ENCODE results near the gene ZNF385D. TPM values are rescaled to one million over a fixed set of nuclear protein-coding genes. Genes with fewer than 3 reads are reported as not detected.

ZNF385D gene
- total and polyA plus RNA-seq, 2 experiments from 2014 or later: 2.7 to 12.3 TPM

DNA sequence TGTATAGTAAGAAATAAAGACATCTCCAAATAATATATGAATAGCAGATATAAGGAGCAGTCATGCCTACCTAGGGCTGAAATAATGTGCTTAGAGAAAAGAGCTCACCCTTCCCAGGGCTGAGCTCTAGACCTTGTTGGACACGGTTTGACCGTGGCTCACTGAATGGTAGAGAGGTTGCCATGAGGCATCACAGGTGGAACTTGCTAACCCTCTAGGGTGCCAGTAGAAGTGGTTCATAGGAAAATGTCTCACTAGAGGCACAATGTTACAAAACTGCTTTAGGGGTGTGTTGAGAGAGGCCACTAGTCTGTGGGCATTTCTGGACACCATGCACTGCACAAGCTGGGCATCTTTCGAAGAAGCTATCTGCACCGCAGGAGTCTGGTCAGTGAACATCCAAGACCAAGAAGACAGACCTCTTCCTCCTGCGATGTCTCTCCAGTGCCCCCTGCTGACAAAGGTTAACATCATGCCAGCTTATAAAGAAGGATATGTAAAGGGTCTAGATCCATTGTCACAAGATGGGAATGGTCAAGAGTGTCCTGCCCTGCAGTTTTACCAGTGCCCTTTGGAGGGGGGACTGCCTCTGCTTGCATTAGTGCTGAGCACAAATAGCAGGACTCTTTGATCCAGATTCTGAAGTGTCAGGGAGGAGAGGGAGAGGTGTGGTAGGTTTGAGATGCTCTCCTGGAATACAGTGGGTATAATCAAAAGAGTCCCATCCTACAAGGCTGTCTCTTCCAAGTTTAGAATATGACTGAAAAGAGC, 266.8 kb downstream of the ZNF385D start:
- no peaks in the 10 kb centered on the region for H3K79me2 ChIP-seq (replicated peaks; ENCODE audit: insufficient read depth)
- H3F3A ChIP-seq (replicated peaks; ENCODE audit: low read depth): no peaks in the 10 kb centered on the region
- H3K4me2 ChIP-seq: no peak overlapping the region
- Mint-ChIP-seq H3K4me3 (no peak overlapping the region), H3K4me1 (no peaks in the 10 kb centered on the region), H3K36me3 (ENCODE audit: low read depth) (no peaks in the 10 kb centered on the region), H3K9me3 (no peaks in the 10 kb centered on the region), H3K27me3 (ENCODE audit: insufficient read depth, low read depth, poor library complexity) (no peaks in the 10 kb centered on the region), H3K27ac (no peak overlapping the region)
- DNase-seq (ENCODE audit: low spot score) (peak; percentile 86), ATAC-seq (peak; percentile 95)
- H3K27ac ChIP-seq (ENCODE audit: low read depth): no peak overlapping the region
- no peaks in the 10 kb centered on the region for H3K27me3 ChIP-seq (ENCODE audit: insufficient read depth)
- TF ChIP-seq ZNF331 (CRISPR knock-in tag; IDR thresholded peaks at IDR 0.05; ENCODE audit: low read depth) (no peak), STAT1 (IDR thresholded peaks at IDR 0.05; ENCODE audit: unreplicated experiment) (no peak), POLR2AphosphoS5 (IDR thresholded peaks at IDR 0.05; ENCODE audit: low read depth) (no peak), NANOG (IDR thresholded peaks at IDR 0.05; ENCODE audit: borderline replicate concordance) (no peak)
- TF ChIP-seq, protein P1, sequence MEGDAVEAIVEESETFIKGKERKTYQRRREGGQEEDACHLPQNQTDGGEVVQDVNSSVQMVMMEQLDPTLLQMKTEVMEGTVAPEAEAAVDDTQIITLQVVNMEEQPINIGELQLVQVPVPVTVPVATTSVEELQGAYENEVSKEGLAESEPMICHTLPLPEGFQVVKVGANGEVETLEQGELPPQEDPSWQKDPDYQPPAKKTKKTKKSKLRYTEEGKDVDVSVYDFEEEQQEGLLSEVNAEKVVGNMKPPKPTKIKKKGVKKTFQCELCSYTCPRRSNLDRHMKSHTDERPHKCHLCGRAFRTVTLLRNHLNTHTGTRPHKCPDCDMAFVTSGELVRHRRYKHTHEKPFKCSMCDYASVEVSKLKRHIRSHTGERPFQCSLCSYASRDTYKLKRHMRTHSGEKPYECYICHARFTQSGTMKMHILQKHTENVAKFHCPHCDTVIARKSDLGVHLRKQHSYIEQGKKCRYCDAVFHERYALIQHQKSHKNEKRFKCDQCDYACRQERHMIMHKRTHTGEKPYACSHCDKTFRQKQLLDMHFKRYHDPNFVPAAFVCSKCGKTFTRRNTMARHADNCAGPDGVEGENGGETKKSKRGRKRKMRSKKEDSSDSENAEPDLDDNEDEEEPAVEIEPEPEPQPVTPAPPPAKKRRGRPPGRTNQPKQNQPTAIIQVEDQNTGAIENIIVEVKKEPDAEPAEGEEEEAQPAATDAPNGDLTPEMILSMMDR (conservative IDR thresholded peaks at IDR 0.05; ENCODE audit: low read depth in 2 of 2): peak; percentile 80 to 87
- no peaks in the 10 kb centered on the region for H4K20me1 ChIP-seq (replicated peaks; ENCODE audit: insufficient read depth)
- no peak overlapping the region for H3K4me3 ChIP-seq
- H3K4me1 ChIP-seq (ENCODE audit: insufficient read depth): no peaks in the 10 kb centered on the region
- no peaks in the 10 kb centered on the region for H3K36me3 ChIP-seq (ENCODE audit: insufficient read depth)
- H3K9me2 ChIP-seq (ENCODE audit: insufficient read depth): no peaks in the 10 kb centered on the region
- no peak overlapping the region for H2AFZ ChIP-seq

DNA sequence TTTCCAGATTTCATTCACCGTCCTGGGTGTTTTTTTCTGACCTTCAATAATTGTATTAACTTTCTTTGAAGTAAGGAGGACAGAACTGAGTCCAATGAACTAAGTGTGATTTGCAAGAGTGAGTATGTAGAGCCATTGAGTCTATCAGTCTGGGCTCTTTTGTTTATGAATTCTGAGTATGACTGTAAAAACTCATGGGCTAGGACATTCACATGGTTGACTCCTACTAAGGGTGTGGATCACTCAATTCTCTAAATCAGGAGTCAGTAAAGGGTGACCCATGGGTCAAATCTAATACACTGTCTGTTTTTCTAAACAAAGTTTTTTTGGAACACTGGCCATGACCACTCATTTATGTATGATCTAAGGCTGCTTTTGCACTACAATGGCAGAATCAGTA, 269.0 kb downstream of the ZNF385D start:
- Histone ChIP-seq H3K36me3 (ENCODE audit: insufficient read depth) (no peaks in the 10 kb centered on the region), H3K9me2 (ENCODE audit: insufficient read depth) (no peaks in the 10 kb centered on the region), H3K27ac (ENCODE audit: low read depth) (no peak overlapping the region), H4K20me1 (replicated peaks; ENCODE audit: insufficient read depth) (no peaks in the 10 kb centered on the region), H3K4me1 (ENCODE audit: insufficient read depth) (no peaks in the 10 kb centered on the region), H3K4me3 (no peak overlapping the region), H3F3A (replicated peaks; ENCODE audit: low read depth) (no peaks in the 10 kb centered on the region), H3K79me2 (replicated peaks; ENCODE audit: insufficient read depth) (no peaks in the 10 kb centered on the region), H3K4me2 (no peak overlapping the region), H3K27me3 (ENCODE audit: insufficient read depth) (no peaks in the 10 kb centered on the region), H2AFZ (no peak overlapping the region)
- Mint-ChIP-seq H3K27ac (no peak overlapping the region), H3K4me3 (no peak overlapping the region), H3K27me3 (ENCODE audit: insufficient read depth, low read depth, poor library complexity) (no peaks in the 10 kb centered on the region), H3K36me3 (ENCODE audit: low read depth) (no peaks in the 10 kb centered on the region), H3K4me1 (no peaks in the 10 kb centered on the region), H3K9me3 (no peaks in the 10 kb centered on the region)
- DNase-seq (ENCODE audit: low spot score) (no peak), ATAC-seq (no peak)
- TF ChIP-seq STAT1 (IDR thresholded peaks at IDR 0.05; ENCODE audit: unreplicated experiment): no peak
- TF ChIP-seq CREB1 (CRISPR knock-in tag; IDR thresholded peaks at IDR 0.05; ENCODE audit: low read depth): no peak
- no peak for TF ChIP-seq NANOG (IDR thresholded peaks at IDR 0.05; ENCODE audit: borderline replicate concordance)
- no peak for TF ChIP-seq EZH2 (IDR thresholded peaks at IDR 0.05; ENCODE audit: low read depth, unreplicated experiment)
- TF ChIP-seq, protein P2, sequence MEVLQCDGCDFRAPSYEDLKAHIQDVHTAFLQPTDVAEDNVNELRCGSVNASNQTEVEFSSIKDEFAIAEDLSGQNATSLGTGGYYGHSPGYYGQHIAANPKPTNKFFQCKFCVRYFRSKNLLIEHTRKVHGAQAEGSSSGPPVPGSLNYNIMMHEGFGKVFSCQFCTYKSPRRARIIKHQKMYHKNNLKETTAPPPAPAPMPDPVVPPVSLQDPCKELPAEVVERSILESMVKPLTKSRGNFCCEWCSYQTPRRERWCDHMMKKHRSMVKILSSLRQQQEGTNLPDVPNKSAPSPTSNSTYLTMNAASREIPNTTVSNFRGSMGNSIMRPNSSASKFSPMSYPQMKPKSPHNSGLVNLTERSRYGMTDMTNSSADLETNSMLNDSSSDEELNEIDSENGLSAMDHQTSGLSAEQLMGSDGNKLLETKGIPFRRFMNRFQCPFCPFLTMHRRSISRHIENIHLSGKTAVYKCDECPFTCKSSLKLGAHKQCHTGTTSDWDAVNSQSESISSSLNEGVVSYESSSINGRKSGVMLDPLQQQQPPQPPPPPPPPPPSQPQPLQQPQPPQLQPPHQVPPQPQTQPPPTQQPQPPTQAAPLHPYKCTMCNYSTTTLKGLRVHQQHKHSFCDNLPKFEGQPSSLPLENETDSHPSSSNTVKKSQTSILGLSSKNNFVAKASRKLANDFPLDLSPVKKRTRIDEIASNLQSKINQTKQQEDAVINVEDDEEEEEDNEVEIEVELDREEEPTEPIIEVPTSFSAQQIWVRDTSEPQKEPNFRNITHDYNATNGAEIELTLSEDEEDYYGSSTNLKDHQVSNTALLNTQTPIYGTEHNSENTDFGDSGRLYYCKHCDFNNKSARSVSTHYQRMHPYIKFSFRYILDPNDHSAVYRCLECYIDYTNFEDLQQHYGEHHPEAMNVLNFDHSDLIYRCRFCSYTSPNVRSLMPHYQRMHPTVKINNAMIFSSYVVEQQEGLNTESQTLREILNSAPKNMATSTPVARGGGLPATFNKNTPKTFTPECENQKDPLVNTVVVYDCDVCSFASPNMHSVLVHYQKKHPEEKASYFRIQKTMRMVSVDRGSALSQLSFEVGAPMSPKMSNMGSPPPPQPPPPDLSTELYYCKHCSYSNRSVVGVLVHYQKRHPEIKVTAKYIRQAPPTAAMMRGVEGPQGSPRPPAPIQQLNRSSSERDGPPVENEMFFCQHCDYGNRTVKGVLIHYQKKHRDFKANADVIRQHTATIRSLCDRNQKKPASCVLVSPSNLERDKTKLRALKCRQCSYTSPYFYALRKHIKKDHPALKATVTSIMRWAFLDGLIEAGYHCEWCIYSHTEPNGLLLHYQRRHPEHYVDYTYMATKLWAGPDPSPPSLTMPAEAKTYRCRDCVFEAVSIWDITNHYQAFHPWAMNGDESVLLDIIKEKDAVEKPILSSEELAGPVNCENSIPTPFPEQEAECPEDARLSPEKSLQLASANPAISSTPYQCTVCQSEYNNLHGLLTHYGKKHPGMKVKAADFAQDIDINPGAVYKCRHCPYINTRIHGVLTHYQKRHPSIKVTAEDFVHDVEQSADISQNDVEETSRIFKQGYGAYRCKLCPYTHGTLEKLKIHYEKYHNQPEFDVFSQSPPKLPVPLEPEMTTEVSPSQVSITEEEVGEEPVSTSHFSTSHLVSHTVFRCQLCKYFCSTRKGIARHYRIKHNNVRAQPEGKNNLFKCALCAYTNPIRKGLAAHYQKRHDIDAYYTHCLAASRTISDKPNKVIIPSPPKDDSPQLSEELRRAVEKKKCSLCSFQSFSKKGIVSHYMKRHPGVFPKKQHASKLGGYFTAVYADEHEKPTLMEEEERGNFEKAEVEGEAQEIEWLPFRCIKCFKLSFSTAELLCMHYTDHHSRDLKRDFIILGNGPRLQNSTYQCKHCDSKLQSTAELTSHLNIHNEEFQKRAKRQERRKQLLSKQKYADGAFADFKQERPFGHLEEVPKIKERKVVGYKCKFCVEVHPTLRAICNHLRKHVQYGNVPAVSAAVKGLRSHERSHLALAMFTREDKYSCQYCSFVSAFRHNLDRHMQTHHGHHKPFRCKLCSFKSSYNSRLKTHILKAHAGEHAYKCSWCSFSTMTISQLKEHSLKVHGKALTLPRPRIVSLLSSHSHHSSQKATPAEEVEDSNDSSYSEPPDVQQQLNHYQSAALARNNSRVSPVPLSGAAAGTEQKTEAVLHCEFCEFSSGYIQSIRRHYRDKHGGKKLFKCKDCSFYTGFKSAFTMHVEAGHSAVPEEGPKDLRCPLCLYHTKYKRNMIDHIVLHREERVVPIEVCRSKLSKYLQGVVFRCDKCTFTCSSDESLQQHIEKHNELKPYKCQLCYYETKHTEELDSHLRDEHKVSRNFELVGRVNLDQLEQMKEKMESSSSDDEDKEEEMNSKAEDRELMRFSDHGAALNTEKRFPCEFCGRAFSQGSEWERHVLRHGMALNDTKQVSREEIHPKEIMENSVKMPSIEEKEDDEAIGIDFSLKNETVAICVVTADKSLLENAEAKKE (CRISPR knock-in tag; IDR thresholded peaks at IDR 0.05): no peak
- no peak for TF ChIP-seq ZNF331 (CRISPR knock-in tag; IDR thresholded peaks at IDR 0.05; ENCODE audit: low read depth)
- TF ChIP-seq EZH2phosphoT487 (IDR thresholded peaks at IDR 0.05; ENCODE audit: unreplicated experiment): no peak

Data from GM23338 (cell line).